Measurements from ENCODE around the gene PTX4. TPM values are rescaled to one million over a fixed set of nuclear protein-coding genes. Genes with fewer than 3 reads are reported as not detected.

The PTX4 gene
- total RNA-seq, 1 donor from 2014 or later = 2.2 TPM

GRCh38 chr16:1509307-1510221 lies 20.8 kb upstream of the PTX4 start:
- H3K4me1 Mint-ChIP-seq (ENCODE audit: low read depth, unreplicated experiment) = no peaks in the 10 kb centered on the region
- no peak overlapping the region for H3K4me3 Mint-ChIP-seq (ENCODE audit: unreplicated experiment)
- peaks cover 8% of the 10 kb centered on the region for H3K27me3 Mint-ChIP-seq (ENCODE audit: unreplicated experiment)
- TF ChIP-seq CTCF (IDR thresholded peaks at IDR 0.05; ENCODE audit: partially characterized antibody, unreplicated experiment) = no peak
- peaks cover 2% of the 10 kb centered on the region for H3K36me3 Mint-ChIP-seq (ENCODE audit: unreplicated experiment)
- no peak overlapping the region for H3K27ac Mint-ChIP-seq (ENCODE audit: unreplicated experiment)
- no peak for DNase-seq
- H3K9me3 Mint-ChIP-seq (ENCODE audit: unreplicated experiment) = peaks cover 2% of the 10 kb centered on the region

GRCh38 chr16:1508494-1509187 lies 19.9 kb upstream of the PTX4 start:
- no peak overlapping the region for H3K27ac Mint-ChIP-seq (ENCODE audit: unreplicated experiment)
- no peak for DNase-seq
- H3K4me3 Mint-ChIP-seq (ENCODE audit: unreplicated experiment) = no peak overlapping the region
- no peaks in the 10 kb centered on the region for H3K36me3 Mint-ChIP-seq (ENCODE audit: unreplicated experiment)
- TF ChIP-seq CTCF (IDR thresholded peaks at IDR 0.05; ENCODE audit: partially characterized antibody, unreplicated experiment) = no peak
- H3K4me1 Mint-ChIP-seq (ENCODE audit: low read depth, unreplicated experiment) = no peaks in the 10 kb centered on the region
- H3K9me3 Mint-ChIP-seq (ENCODE audit: unreplicated experiment) = peaks cover 2% of the 10 kb centered on the region
- peaks cover 8% of the 10 kb centered on the region for H3K27me3 Mint-ChIP-seq (ENCODE audit: unreplicated experiment)

- no peak for DNase-seq
- TF ChIP-seq CTCF (IDR thresholded peaks at IDR 0.05; ENCODE audit: partially characterized antibody, unreplicated experiment) = no peak
- H3K27me3 Mint-ChIP-seq (ENCODE audit: unreplicated experiment) = peaks cover 5% of the 10 kb centered on the region
- no peak overlapping the region for H3K4me3 Mint-ChIP-seq (ENCODE audit: unreplicated experiment)
- H3K4me1 Mint-ChIP-seq (ENCODE audit: low read depth, unreplicated experiment) = no peaks in the 10 kb centered on the region
- H3K9me3 Mint-ChIP-seq (ENCODE audit: unreplicated experiment) = peaks cover 2% of the 10 kb centered on the region
- no peaks in the 10 kb centered on the region for H3K36me3 Mint-ChIP-seq (ENCODE audit: unreplicated experiment)
- H3K27ac Mint-ChIP-seq (ENCODE audit: unreplicated experiment) = no peak overlapping the region
These were observed 17.9 kb upstream of the PTX4 start for GRCh38 chr16:1506494-1507213.

- H3K27ac Mint-ChIP-seq (ENCODE audit: unreplicated experiment) = no peak overlapping the region
- no peak overlapping the region for H3K4me3 Mint-ChIP-seq (ENCODE audit: unreplicated experiment)
- no peaks in the 10 kb centered on the region for H3K36me3 Mint-ChIP-seq (ENCODE audit: unreplicated experiment)
- peaks cover 2% of the 10 kb centered on the region for H3K27me3 Mint-ChIP-seq (ENCODE audit: unreplicated experiment)
- peaks cover 2% of the 10 kb centered on the region for H3K9me3 Mint-ChIP-seq (ENCODE audit: unreplicated experiment)
- no peak for DNase-seq
- no peaks in the 10 kb centered on the region for H3K4me1 Mint-ChIP-seq (ENCODE audit: low read depth, unreplicated experiment)
- no peak for TF ChIP-seq CTCF (IDR thresholded peaks at IDR 0.05; ENCODE audit: partially characterized antibody, unreplicated experiment)
These were observed 17.2 kb upstream of the PTX4 start for GRCh38 chr16:1505912-1506311.
